ENCODE measurements around the gene ARMC9. TPM values are rescaled to one million over a fixed set of nuclear protein-coding genes. Genes with fewer than 3 reads are reported as not detected.

The ARMC9 gene
- total and polyA plus RNA-seq, 2 of the 13 experiments (the other 11 are each of a cell fraction or from before 2014, with no cell fraction given) = 9.1 to 12.8 TPM

DNA sequence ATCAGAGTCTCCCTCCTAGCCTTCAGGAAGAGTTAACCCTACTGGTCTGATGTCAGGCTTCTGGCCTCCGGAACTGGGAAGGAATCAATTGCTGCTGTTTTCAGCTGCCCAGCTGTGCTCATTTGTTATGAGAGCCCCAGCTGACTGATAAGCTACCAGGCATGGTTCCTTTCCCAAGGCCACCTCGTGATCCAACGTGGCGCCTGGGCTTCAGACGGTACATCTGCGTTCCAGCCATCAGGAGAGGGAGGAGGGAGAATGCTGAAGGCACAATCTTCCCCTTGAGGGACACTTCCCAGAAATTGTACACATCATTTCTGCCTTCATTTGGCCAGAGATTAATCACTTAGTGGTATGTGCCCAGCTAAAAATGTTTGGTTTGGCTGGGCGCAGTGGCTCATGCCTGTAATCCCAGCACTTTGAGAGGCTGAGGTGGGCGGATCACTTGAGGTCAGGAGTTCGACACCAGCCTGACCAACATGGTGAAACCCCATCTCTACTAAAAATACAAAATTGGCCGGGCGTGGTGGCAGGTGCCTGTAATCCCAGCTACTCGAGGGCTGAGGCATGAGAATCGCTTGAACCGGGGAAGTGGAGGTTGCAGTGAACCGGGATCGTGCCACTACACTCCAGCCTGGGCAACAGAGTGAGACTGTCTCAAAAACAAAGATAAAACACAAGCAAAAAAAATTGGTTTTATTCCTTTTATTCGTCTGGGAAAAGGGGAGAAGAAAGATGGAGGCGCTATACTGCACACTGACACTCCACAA, 10.5 kb upstream of the ARMC9 start (continued):
- peak; percentile 72 for TF ChIP-seq ZNF687 (CRISPR knock-in tag; IDR thresholded peaks at IDR 0.05)
- TF ChIP-seq PLRG1 (conservative IDR thresholded peaks at IDR 0.05) = no peak
- TF ChIP-seq, protein P1, sequence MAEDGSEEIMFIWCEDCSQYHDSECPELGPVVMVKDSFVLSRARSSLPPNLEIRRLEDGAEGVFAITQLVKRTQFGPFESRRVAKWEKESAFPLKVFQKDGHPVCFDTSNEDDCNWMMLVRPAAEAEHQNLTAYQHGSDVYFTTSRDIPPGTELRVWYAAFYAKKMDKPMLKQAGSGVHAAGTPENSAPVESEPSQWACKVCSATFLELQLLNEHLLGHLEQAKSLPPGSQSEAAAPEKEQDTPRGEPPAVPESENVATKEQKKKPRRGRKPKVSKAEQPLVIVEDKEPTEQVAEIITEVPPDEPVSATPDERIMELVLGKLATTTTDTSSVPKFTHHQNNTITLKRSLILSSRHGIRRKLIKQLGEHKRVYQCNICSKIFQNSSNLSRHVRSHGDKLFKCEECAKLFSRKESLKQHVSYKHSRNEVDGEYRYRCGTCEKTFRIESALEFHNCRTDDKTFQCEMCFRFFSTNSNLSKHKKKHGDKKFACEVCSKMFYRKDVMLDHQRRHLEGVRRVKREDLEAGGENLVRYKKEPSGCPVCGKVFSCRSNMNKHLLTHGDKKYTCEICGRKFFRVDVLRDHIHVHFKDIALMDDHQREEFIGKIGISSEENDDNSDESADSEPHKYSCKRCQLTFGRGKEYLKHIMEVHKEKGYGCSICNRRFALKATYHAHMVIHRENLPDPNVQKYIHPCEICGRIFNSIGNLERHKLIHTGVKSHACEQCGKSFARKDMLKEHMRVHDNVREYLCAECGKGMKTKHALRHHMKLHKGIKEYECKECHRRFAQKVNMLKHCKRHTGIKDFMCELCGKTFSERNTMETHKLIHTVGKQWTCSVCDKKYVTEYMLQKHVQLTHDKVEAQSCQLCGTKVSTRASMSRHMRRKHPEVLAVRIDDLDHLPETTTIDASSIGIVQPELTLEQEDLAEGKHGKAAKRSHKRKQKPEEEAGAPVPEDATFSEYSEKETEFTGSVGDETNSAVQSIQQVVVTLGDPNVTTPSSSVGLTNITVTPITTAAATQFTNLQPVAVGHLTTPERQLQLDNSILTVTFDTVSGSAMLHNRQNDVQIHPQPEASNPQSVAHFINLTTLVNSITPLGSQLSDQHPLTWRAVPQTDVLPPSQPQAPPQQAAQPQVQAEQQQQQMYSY (CRISPR knock-in tag; IDR thresholded peaks at IDR 0.05) = no peak
- no peak for TF ChIP-seq SYNCRIP (IDR thresholded peaks at IDR 0.05; ENCODE audit: insufficient read depth, low read depth, low read length)
- TF ChIP-seq ZZZ3 (CRISPR knock-in tag; IDR thresholded peaks at IDR 0.05; ENCODE audit: borderline replicate concordance) = no peak
- no peak for TF ChIP-seq MAFK (conservative IDR thresholded peaks at IDR 0.05 in 1 of 2, IDR thresholded peaks at IDR 0.05 in 1 of 2; ENCODE audit: low read length in 2 of 2)
- TF ChIP-seq TGIF2 (CRISPR knock-in tag; IDR thresholded peaks at IDR 0.05) = no peak
- peak; percentile 87 for TF ChIP-seq HOXA3 (CRISPR knock-in tag; IDR thresholded peaks at IDR 0.05)
- TF ChIP-seq ZNF468 (CRISPR knock-in tag; IDR thresholded peaks at IDR 0.05) = no peak
- TF ChIP-seq SP1 (IDR thresholded peaks at IDR 0.05) = no peak
- no peak for TF ChIP-seq SP1 (CRISPR knock-in tag; IDR thresholded peaks at IDR 0.05)
- TF ChIP-seq EEA1 (CRISPR knock-in tag; IDR thresholded peaks at IDR 0.05; ENCODE audit: borderline replicate concordance) = 0 out of 2 replicates have a peak, but pooled peaks have one; percentile 62
- TF ChIP-seq ELF4 (CRISPR knock-in tag; IDR thresholded peaks at IDR 0.05; ENCODE audit: borderline replicate concordance) = no peak
- peak; percentile 19; the same call in 1 of the 2 replicates for TF ChIP-seq FOXO1 (CRISPR knock-in tag; IDR thresholded peaks at IDR 0.05)
- peak; percentile 36; the same call in 1 of the 2 replicates for TF ChIP-seq SIN3A (IDR thresholded peaks at IDR 0.05; ENCODE audit: borderline replicate concordance, low read depth, low read length)
- TF ChIP-seq ZNF598 (CRISPR knock-in tag; IDR thresholded peaks at IDR 0.05; ENCODE audit: borderline replicate concordance) = 0 out of 2 replicates have a peak, but pooled peaks have one; percentile 25
- no peak; the same call in 1 of the 2 replicates for TF ChIP-seq HINFP (CRISPR knock-in tag; IDR thresholded peaks at IDR 0.05; ENCODE audit: low read depth)
- TF ChIP-seq RXRA (CRISPR knock-in tag; IDR thresholded peaks at IDR 0.05) = no peak
- no peak for TF ChIP-seq ZNF562 (CRISPR knock-in tag; IDR thresholded peaks at IDR 0.05; ENCODE audit: borderline replicate concordance)
- no peak for TF ChIP-seq ZNF121 (CRISPR knock-in tag; IDR thresholded peaks at IDR 0.05)
- 0 out of 2 replicates have a peak, but pooled peaks have one; percentile 17 for TF ChIP-seq SP5 (CRISPR knock-in tag; IDR thresholded peaks at IDR 0.05; ENCODE audit: borderline replicate concordance, low read depth)
- TF ChIP-seq SATB2 (CRISPR knock-in tag; IDR thresholded peaks at IDR 0.05) = no peak; the same call in 1 of the 2 replicates

Measured in HepG2 (cell line).